Upper lobe of right lung (tissue), 1 donor: ENCODE measurements around the gene ERMARD. TPM values are rescaled to one million over a fixed set of nuclear protein-coding genes. Genes with fewer than 3 reads are reported as not detected.

Experiments used
- ATAC-seq: fragments of 200-7000 bp; cut with Tn5 transposase; one replicate; pipeline ENCODE4 v1.9.1; 2020; ENCODE audit warnings: mild to moderate bottlenecking, moderate library complexity
- DNase-seq: peaks from one replicate; pipeline ENCODE4 v3.0.0-alpha.2; 2020
- H3K27ac ChIP-seq: fragments of 200-600 bp; one replicate; pipeline ENCODE4 v1.8.0; 2022
- H3K27me3 ChIP-seq: fragments of 200-600 bp; one replicate; pipeline ENCODE4 v1.8.0; 2022; ENCODE audit warnings: mild to moderate bottlenecking
- H3K36me3 ChIP-seq: fragments of 200-600 bp; one replicate; pipeline ENCODE4 v1.8.0; 2022
- H3K4me1 ChIP-seq: fragments of 200-600 bp; one replicate; pipeline ENCODE4 v1.8.0; 2022
- H3K4me3 ChIP-seq: fragments of 200-600 bp; one replicate; pipeline ENCODE4 v1.8.0; 2022; ENCODE audit warnings: mild to moderate bottlenecking
- H3K9me3 ChIP-seq: fragments of 200-600 bp; one replicate; pipeline ENCODE4 v1.8.0; 2022
- CTCF ChIP-seq: fragments of 200-600 bp; IDR thresholded peaks from one replicate; pipeline ENCODE4 v1.8.0; 2022; ENCODE audit warnings: antibody characterized with exemption
- intact Hi-C: fragments of 100-400 bp; cut with DNase I; formaldehyde crosslinking; loops from one replicate; pipeline ENCODE4 v1.11.0; 2022
- total RNA-seq: library from RNA; stranded (reverse); fragmentation: NEBNext Ultra II Directional; extraction: Animal tissue kit (Norgen Biotek cat#: 25700); gene quantifications from one replicate; pipeline ENCODE4 v1.2.1, GENCODE V29; 2021
- donor health status: DM: no; HTN: yes; CAD: no; lungs with severe emphysema.

The ERMARD gene
- total RNA-seq, 1 donor from 2014 or later: 25.6 TPM

GRCh38 chr6:169785566-169785965, 34.1 kb downstream of the ERMARD start:
- ATAC-seq (no peak), DNase-seq (no peak)
- Histone ChIP-seq H3K27ac (no peak overlapping the region), H3K27me3 (no peaks in the 10 kb centered on the region), H3K9me3 (no peaks in the 10 kb centered on the region), H3K36me3 (no peaks in the 10 kb centered on the region), H3K4me3 (no peak overlapping the region), H3K4me1 (peaks cover 8% of the 10 kb centered on the region)
- intact Hi-C loops: no loop called here
- TF ChIP-seq CTCF: no peak

DNA sequence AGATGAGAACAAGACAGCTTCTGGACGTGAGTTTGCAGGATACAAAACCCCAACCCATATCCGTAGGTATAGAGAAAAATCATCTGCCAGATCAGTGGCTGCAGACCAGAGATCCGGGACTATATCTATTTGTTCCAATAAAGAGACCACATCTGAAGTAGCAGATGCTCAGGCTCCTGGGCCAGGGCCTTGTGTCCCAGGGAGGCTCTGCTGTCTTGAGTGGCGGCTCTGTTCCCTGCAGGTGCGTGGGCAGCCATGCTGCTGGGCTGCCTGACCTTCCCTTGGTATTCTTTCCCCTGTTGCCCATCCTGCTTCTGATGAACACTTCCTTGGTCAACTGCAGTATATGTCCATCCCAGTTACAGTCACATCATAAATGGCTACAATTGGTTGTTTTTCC, 34.9 kb downstream of the ERMARD start:
- H3K4me1 ChIP-seq: peaks cover 16% of the 10 kb centered on the region
- no peak for TF ChIP-seq CTCF
- H3K27me3 ChIP-seq: no peaks in the 10 kb centered on the region
- no peak overlapping the region for H3K27ac ChIP-seq
- H3K36me3 ChIP-seq: no peaks in the 10 kb centered on the region
- intact Hi-C loops: no loop called here
- H3K9me3 ChIP-seq: no peaks in the 10 kb centered on the region
- DNase-seq: peak; percentile 10
- H3K4me3 ChIP-seq: no peak overlapping the region
- ATAC-seq: no peak

DNA sequence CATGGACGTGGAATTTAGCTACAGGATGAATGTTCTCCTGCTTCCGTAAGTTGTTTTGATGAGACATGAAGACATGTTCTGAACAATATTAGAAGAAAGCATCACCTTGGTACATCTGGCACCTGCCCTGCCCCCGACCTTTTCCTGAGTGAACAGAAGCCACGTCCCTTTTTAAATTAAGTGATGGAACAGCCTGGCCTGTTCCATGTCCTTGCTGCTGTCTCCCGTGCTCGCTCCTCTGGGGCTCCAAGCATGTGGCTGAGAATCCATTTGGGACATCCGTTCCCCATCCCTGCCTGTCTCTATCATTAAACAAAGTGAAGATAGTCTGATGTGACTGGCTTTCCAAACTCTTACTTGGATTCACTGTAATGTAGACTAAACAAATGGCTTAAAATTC, 36.4 kb downstream of the ERMARD start:
- ATAC-seq (no peak), DNase-seq (peak; percentile 26)
- H3K9me3 ChIP-seq: no peaks in the 10 kb centered on the region
- no peaks in the 10 kb centered on the region for H3K36me3 ChIP-seq
- TF ChIP-seq CTCF: no peak
- peaks cover 16% of the 10 kb centered on the region for H3K4me1 ChIP-seq
- no peak overlapping the region for H3K4me3 ChIP-seq
- no peaks in the 10 kb centered on the region for H3K27me3 ChIP-seq
- no peak overlapping the region for H3K27ac ChIP-seq
- intact Hi-C loops: no loop called here

DNA sequence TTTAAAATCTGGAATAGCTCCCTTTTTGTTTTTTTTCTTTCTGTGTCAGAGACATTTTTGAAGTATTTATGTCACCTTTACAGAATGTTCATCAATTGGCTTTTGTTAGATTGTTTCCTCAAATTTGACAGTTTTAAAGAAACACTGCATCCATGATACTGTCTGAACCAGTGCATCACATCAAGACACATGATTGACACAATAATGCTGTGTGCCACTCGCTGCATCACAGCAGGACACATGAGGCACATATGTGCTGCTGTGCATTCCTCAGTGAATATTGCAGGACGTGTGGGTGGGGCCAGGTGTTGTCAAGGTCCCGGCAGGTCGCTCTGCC, 37.4 kb downstream of the ERMARD start:
- peaks cover 16% of the 10 kb centered on the region for H3K4me1 ChIP-seq
- no peaks in the 10 kb centered on the region for H3K27me3 ChIP-seq
- no peak for ATAC-seq
- DNase-seq: no peak
- intact Hi-C loops: no loop called here
- no peak overlapping the region for H3K4me3 ChIP-seq
- H3K9me3 ChIP-seq: no peaks in the 10 kb centered on the region
- TF ChIP-seq CTCF: no peak
- H3K27ac ChIP-seq: no peak overlapping the region
- no peaks in the 10 kb centered on the region for H3K36me3 ChIP-seq

DNA sequence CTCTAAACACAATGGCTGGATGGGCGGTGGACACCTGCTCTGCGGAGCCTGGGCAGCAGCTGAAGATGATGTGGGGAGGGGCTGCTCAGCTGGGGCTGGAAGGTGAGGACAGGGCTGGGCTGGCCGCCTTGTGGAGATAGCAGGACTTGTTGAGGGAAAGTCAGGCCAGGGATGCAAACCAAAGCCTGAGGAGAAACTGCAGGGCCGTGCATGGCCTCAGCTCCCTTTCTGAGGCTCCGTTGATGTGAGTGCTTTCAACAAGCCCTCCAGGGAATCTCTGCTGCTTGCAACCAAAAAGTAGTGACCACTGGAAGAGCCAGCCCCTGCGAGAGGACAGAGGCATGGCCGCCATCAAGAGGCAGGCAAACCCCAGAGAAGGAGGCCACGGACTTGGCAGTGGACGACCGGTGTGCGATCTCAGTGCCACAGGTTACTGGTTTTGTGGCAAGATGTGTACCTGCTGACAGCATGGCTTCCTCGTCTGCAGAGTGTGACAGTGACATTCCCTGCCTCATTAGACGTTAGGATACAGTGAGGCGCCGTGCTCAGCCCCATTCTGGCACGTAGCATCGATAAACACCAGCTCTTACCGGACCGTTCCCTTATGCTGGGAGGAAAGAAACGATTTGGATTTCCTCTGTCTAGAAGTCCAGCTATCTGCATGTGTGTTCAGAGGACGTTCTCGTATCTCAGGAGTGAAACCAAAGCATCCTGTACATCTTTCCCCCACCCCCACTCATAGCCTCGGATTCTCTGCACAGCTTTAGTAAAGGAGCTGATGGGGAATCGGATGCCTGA, 37.9 kb downstream of the ERMARD start:
- intact Hi-C loops: no loop called here
- Histone ChIP-seq H3K36me3 (no peaks in the 10 kb centered on the region), H3K27me3 (no peaks in the 10 kb centered on the region), H3K4me1 (peaks cover 16% of the 10 kb centered on the region), H3K4me3 (peak overlapping the region; percentile 49), H3K27ac (no peak overlapping the region), H3K9me3 (no peaks in the 10 kb centered on the region)
- DNase-seq: peak; percentile 52
- no peak for TF ChIP-seq CTCF
- no peak for ATAC-seq
